Hematopoietic multipotent progenitor cell treated with erythropoietin and hydrocortisone succinate and interleukin-3 and kit ligand, for 8 days (in vitro differentiated cells): ENCODE data around the gene MYBPC3.

Experiments used
- DNase-seq: peaks from one replicate; pipeline ENCODE4 v3.0.0-alpha.2; 2015

The MYBPC3 gene

DNA sequence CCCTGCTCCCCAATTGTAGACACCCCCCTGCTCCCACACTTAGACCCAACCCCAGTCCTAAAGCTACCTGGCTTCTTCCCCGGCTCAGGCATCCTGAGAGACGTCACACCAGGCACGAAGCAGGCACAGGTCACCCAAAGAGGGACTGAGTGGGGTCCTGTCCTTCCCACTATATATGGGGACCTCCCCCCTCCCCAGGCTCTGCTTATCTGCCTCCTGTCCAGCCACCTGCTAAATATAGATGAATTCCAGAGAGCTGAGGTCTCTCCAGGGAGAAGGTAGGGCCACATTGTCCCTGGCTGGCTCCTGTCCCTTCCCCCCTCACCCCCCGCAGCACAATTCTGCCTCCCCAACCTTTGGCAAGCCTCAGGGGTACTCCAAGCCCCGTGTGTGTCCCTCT lies at the start of gene MYBPC3:
MYBPC3 (minus strand) TSS at position 147 of the 400 bp plus-strand sequence; CDS start at position 92, 55 bp downstream.
- DNase-seq: no peak

DNA sequence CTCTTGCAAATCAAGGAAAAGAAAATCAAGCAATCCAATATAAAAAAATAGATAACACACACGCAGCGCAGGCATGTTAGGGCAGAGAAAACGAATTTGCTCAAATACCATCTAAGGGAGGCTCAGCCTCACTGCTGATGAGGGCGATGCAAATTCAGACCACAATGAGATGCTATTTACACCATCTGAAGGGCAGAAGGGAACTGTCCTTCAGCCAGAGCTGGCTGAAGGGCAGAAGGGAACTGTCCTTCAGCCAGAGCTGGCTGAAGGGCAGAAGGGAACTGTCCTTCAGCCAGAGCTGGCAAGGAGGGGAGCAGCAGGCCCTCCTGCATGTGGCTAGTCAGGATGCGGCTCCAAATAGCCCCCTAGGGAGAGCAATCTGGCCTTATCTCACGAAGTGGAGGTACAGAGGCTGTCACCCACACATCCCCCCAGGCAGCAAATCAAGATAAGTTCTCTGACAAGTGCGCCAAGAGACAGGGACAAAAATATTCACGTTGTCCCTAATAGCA lies 48.3 kb upstream of the MYBPC3 start:
- DNase-seq: peak; percentile 32

DNA sequence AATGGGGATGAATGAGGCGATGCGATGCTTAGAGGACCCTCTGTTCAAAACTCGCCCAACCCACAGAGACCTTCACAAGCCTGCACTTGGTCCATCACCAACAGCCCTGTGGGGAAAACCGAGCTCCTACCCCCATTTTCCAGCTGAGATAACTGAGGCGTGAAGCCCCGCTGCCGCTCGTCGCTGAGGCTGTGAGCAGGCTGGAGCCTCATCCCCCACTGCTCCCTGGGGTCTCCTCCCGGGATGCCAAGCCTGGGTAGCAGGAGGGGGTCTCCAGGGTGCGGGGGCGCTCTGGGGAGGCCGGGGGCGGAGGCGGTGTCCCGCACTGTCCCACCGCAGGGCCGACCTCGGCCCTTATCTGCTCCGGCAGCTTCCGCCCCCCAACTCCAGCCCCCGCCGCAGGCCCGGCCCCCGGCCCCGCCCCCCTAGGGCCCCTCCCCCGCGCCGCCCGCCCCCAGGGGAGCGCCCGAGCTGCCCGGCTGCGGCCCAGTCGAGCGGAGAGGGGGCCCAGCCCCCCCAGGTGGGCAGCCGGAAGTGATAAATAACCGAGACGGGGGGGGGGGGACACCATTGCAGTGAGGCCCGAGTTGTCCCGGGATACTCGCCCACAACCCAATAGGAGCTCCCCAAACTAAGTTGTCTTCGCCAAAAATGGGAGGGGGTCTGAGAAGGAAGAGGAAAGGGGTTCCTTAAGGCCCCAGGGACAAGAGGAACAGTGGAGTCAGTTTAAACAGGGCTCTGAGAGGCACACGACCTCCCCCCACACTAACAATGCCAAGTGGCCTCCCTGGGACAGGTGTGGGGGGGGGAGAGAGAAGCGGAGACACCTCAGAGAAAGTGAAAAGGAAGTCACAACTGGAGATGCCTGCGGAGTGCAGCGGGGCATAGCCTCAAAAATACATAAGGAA lies 47.6 kb upstream of the MYBPC3 start:
- DNase-seq: peak; percentile 6

DNA sequence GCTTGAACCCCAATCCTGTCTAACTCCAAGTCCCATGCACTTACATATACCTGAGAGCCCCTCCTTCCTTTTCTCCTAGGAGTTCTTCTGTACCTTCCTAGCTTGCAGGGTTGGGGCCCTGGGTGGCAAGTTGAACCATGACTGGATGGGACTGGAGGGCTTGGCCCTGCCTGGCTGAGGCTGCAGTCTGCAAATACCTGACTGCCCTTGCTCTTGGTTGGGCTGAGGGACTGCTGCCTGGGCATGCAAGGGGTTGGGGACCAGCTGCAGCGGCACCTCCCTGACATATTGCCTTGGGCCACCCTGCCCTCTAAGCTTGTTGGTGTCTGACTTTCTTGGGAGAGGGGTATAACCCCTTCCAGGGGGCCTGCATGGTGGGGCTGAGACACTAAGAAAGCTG lies 46.0 kb upstream of the MYBPC3 start:
- DNase-seq: no peak

DNA sequence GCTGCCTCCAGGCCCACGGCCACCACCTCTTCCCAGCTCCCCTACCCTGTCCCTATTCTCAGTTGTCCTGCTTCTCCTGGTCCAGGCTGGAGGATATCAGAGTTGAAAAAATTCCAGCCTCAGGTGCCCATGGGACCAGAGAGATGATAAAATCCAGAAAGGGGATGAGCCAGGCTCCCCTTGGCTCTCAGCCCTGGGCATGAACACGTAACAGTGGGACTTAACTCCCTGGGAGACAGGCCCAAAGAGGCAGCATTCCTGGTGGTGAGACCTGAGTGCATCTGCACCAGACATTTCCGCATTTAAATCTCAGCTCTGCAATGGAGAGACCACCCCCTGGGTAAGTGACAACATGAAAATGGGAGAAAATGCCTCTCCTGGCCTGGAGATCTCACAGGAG lies 45.5 kb upstream of the MYBPC3 start:
- no peak for DNase-seq

DNA sequence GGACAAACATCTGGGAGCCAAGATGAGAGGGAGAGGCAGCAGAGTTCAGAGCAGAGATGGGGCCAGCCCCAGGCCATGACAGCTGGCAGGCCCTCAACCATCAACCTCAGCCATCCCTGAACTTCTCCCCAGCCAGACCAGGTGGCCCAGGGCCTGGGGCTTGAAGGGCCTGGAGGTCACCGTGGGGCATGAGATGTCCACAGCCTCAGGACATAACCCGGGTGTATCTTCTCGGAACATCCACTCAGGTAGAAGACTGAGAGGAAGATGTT lies 43.5 kb upstream of the MYBPC3 start:
- no peak for DNase-seq

DNA sequence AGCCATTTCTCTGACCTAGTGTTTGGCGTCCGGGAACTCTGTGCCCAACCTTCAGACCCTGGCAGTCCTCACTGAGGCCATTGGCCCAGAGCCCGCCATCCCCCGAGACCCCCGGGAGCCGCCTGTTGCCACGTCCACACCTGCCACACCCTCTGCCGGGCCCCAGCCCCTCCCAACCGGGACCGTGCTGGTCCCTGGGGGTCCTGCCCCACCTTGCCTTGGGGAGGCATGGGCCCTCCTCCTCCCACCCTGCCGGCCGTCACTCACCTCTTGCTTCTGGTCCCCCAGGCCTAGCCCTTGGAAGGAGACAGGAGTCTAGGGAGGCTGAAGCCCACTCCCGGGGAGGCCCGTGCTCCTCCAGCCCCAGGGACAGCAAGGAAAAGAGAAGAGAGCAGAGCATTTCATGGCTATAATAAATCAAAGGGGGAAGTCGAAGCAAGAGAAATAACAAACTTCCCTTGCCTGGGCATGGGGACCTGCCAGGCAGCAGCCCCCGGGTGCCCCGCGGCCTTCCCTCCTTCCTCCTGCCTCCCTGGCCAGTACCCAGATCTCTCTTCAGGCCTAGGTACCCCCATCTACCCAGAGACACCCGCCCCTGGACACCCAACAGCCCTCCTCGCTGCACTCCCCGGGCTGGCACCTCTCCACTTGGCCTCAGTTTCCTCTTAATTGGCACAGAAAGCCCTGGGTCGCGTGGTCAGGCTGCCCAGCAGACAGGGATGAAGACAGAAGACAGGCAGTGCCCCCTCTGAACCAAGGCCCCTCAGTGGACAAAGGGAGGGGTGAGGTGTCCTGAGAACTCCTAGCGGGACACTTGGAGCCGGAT lies 42.9 kb upstream of the MYBPC3 start:
- DNase-seq: no peak

DNA sequence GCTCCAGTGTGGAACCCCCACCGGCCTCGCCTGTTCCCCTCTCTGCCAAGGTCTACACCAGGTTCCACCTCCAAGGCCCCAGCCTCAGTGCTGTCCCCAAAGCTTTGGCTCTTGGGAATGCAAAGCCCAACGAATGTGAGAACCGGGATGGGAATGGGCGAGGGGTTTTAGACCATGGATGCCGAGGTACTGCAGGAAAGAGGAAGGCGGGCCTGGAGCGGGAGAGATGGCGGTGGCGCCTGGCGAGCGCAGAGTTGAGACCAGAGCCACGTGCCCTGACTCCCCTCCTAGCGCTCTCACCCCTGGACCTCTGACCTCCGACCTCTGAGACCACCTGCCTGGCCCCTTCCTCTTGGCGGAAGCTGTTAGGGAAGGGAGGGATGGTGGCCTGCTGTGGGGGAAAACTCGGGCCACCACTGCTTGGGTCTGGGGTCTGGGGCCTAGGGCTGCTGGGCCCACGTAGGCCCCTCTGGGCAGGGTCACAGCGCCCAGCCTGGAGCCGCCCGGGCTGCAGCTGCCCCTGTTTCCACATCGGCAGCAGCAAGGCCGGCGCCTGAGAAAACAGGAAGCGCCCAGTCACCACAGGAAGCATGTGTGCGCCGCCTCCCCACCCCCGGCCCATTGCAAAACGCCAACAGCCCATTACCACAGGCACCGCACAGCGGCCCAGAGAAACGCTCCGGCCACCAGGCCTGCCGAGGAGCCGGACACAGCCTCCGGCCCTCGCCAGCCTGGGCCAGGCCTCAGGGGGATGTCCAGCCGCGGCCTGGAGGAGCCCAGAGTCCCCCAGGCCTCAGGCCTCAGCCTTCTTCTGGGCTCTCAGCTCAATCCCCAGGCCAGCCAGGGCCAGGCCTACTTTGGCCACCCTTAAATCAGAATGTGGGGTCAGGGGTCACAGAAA lies 42.1 kb upstream of the MYBPC3 start:
- DNase-seq: peak; percentile 55

DNA sequence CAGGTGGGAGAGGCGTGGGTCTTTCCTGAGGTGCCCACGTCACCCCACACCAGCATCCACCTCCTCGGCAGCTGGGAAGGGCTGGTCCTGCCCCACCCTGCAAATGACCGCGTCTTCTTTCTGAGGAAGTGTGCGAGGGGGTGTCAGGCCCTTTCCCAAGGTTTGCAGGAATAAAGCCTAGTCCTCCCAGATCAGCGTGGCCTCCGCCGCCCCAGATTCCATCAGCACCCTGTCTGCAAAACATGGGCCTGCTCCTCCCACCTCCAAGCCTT lies 41.5 kb upstream of the MYBPC3 start:
- DNase-seq: no peak

DNA sequence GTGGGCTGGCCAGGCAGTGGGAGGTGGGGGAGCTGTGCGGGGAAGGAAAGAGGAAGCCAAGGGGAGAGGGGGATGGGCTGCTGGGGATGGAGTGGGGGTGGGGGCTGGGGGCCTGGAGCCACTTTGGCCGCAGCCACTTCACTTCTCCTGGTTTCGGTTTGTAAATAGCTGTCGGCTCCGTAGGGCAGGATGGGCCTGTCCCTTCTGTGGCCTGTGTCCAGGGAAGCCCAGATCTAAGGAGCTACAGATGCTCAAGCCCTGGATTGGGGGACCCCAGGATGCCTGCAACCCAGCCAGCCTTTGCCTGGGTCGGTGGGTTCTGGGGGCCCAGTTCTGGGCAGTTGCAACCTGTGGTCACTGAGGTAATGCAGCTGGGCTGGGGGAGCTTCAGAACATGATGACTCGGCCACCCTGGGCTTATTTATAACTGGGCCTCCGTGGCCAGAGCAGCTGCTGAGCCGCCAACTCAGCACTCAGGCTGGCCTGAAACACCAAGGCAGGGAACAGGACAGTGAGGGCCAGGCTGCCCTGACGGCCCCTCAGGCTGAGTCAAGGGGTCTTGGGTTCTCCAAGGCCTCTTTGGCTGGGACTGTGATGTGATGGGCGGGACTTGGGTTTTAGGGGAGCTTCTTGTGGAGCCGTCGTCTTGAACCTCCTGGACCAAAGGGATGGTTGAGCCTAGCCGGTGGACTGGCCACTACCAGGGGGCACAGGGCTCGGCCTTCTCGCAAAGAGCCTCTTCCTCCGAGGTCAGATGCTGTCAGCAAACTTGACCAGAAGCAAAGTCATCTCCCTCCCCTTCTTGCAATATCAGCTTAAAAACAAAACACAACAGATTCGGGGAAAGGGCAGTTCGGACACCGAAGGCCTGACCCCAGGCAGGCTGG lies 40.9 kb upstream of the MYBPC3 start:
- no peak for DNase-seq

DNA sequence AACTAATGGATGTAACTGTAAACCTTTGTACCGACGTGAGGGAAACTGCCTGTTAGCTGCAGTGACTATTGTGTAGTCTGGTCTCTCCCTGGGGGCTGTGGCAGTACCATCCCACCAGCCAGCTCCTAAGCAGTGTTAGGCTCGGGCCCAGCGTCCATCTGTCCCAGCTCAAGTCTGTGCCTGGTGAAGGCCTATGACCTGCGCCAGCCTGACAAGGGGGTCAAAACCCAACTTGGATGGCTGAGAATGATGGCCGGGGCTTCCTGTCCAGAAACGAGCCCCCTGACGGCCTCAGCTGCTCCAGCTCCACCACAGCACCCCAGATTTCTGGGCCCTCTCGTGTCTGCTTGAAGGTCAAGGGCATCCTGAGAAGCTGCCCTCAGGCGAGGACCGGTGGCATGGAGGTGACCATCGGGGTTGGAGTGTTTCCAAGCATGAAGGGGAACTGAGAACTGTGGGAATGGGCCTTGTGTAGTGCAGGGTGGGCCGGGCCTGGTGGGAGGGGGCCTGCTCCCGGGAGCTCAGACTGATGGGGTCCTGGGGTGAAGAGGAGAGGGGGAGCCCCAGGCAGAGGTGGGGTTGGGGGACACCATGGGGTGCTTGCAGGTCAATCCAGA lies 40.2 kb upstream of the MYBPC3 start:
- DNase-seq: no peak

DNA sequence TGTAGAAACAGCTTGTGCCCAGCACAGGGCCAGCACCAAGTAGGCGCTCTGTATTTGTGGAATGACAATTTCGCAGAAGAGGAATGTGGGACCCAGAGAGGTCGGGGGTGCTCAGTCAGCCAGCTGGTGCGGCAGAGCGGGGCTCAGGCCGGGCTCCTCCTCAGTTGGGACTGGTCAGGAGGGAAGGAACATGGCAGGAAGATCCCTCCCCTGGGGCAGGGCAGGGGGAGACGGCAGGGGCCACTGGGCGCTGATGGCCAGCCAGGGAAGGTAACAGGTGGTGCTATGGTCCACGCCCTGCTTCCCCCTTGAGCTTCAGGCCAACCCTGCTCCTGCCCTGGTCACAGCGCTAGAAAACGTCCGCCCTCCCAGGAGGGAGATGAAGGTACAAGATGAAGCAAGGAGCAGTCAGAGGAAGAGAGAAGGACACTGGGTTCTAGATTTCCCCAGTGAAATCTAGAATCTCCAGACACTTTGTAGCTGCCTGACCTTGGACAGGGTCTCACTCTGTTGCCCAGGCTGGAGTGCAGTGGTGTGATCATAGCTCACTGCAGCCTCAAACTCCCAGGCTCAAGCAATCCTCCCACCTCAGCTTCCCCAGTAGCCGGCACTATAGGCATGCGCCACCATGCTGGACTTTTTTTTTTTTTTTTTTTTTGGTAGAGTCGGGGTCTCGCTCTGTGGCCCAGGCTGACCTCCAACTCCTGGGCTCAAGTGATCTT lies 39.4 kb upstream of the MYBPC3 start:
- DNase-seq: no peak

DNA sequence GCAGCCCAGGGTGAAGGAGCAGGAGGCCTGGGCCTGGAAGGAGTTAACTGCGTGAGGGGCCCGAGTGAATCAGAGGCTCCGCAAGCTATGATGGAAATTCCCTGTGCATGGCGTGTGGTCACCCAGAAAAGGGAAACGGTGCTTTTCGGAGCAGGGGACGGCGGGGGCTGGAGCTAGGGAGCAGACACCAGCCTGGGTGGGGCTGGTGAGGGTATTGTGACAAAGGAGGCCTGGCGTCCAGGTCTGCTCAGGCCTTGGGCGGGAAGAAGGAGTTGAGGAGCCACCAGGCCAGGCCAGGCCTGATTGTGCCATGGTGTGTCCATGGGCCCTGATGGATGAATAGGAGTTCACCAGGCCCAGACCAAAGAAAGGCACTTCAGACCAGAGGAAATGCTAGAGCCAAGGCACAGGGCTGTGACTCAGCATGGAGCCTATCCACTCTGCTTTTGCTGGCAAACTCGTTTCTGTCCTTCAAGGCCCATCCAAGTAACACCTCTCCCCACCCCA lies 38.6 kb upstream of the MYBPC3 start:
- no peak for DNase-seq

DNA sequence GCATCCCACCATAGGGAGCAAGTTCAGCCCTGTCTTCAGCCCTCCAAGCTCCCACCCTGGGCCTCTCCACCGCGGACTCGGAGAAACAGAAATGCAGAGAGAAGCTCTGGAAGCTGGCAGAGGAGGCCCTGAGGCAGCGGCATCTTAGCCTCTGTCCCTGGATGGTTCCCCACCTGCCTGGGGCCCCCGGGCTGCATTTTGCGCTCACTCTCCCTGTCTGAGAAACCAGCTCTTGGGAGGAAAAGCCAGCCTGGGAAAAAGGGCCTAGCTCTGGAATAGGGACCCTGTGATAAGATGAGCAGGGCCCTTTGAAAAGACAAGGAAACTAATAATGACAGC lies 37.9 kb upstream of the MYBPC3 start:
- no peak for DNase-seq

DNA sequence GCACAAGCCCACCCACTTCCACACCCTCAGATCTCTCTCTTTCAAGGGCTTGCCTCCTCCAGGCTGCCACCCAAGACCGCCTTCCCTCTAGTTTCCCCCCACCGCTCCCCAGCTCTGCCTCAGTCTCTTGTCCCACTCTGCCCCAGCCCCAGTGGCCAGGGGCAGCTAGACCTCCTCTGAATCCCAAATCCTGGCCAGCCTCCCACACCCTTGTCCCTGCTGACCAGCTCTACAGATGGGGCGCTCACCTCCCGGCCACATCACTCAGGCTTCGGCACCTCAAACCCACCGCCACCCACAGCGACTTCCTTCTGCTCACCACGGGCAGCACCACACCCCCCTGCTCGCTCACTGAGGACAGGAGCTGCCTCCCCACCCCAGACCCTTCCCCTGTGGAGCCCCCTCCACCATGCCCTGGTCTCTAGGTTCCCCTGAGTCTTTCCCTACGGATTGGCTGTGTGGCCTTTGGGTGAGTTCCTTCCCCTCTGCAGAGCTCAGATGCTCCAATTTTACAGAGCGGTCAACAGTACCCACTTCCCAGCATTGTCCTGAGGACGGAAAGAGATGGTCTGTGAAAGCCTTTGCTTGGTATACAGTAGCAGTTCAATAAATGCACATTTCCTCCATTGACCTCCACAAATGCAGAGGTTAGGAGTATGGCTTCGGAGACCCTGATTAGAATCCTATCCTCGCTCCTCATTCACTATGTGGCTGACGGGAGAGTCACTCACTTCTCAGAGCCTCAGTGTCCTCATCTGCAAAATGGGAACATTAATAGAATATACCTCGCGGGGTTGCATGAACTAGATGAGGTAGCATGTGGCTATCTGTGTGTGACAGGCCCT lies 37.3 kb upstream of the MYBPC3 start:
- no peak for DNase-seq

DNA sequence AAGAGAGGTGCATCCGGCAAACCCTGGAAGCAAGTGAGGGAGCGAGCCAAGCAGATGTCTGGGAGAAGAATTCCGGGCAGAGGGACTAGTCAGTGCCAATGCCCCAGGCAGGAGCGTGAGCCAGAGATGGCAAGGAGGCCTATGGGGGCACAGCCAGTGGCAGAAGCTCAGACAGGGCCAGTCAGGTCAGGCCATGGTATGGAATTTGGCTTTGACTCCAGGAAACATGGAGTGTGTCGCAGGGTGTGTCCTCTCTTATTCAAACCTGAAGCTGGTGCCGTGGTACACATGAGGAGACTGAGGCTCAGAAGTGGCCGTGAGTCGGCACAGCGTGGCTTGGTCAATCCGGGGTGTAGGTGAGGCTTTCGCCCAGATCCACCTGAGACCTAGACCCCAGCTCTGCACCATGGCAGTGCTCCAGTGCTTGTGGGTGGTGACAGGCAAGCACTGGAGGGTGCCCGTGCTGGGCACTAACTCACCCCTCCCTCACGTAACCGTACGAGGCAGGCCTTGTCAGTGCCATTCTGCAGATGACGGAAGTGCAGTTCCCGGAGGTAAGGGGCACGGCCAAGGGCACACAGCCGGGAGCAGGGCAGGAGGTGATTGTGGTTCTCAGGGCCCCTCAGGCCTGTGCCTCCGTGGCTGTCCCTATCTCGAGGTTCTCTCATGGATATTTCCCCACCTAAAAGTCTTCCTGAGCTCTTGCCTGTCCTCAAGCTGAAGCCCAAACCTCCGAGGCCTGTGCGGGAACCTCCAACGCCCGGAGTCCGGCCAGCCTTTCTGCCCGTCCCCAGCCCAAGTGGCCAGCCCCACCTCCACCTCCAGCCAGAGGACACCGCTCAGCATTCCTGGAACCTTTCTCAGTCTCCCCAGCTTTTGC lies 36.4 kb upstream of the MYBPC3 start:
- no peak for DNase-seq

DNA sequence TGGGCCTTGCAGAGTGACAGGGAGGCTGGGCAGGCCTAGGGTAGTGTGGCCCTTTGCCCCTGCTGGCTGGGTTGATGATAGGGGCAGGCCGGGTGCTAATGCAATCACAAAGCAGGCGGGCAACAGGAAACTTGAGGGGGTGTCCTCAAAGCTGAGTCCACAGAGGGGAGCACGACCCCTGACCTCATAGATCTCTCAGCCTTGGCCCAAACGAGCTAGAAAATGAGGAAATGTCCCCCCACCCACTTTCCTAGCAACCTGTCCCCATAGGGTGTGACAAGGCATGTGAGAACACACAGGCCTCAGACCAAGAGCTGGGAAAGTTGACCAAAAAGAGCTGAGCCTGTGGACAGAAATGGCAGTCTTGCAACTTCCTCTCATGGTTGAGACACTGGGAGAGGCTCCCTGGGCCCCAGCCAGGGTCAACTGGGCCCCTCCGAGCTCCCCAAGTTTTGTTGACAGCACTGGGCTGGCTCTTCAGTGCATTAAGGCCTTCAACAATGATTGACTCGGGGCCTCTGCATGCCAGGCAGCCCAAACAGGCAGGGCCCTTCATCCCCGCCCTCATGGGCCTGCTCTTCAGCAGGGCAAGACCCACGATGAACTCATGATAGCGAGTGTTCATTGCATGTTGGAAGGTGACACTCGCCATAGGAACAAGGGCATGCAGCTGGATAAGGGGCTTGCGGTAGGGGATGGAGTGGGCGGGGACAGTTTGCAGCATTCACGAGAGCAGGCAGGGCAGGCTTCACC lies 35.6 kb upstream of the MYBPC3 start:
- peak; percentile 22 for DNase-seq

DNA sequence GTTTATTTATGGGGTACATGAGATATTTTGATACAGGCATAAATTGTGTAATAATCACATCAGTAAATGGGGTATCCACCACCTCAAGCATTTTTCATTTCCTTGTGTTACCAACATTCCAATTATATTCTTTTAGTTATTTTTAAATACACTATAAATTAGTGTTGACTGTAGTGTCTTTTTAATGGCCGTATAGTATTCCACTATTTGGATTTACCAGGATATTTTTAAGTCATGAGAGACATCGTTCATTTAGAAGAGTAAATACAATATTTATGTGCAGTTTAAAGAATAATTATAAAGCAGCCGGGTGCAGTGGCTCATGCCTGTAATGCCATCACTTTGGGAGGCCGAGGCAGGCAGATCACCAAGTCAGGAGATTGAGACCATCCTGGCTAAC lies 32.0 kb upstream of the MYBPC3 start:
- DNase-seq: no peak
